OCI-LY7 (cell line): ENCODE measurements around the gene KRT72. TPM values are rescaled to one million over a fixed set of nuclear protein-coding genes. Genes with fewer than 3 reads are reported as not detected.

Experiments
- BruUV-seq: library from RNA; stranded (reverse); fragments of 400-500 nt; replicated peaks from 2 replicates; lab custom pipeline; 2021; lab: Mats Ljungman, UMichigan
- CTCF ChIA-PET: fragments of 300-600 bp; sonication (Branson Sonifier 250); formaldehyde crosslinking; loops from one replicate; lab custom pipeline; 2022; ENCODE audit warnings: antibody characterized with exemption; ENCODE audit not compliant: unreplicated experiment; lab: Charles Lee
- POLR2A ChIA-PET: fragments of 300-600 bp; sonication (Branson Sonifier 250); formaldehyde crosslinking; loops from one replicate; lab custom pipeline; 2022; ENCODE audit warnings: antibody characterized with exemption; lab: Charles Lee
- DNase-seq: peaks from one replicate; pipeline ENCODE4 v3.0.0-alpha.2; 2015; ENCODE audit warnings: low spot score
- H2AFZ ChIP-seq: fragments of 200-600 bp; sonication (generic), shearing (Covaris generic); 2 replicates; pipeline ENCODE4 v1.6.1; 2014; ENCODE audit warnings: mild to moderate bottlenecking, antibody characterized with exemption, low read length, moderate library complexity
- H3K27ac ChIP-seq: fragments of 200-600 bp; sonication (generic); 2 replicates; pipeline ENCODE4 v1.5.1; 2014; ENCODE audit warnings: mixed run types, low read depth, mild to moderate bottlenecking, moderate library complexity, low read length, inconsistent platforms; ENCODE audit not compliant: poor library complexity, severe bottlenecking
- H3K36me3 ChIP-seq: fragments of 200-600 bp; sonication (generic); 2 replicates; pipeline ENCODE4 v1.6.1; 2014; ENCODE audit warnings: mild to moderate bottlenecking, antibody characterized with exemption, low read length, moderate library complexity, mixed read lengths; ENCODE audit not compliant: insufficient read depth
- H3K4me1 ChIP-seq: fragments of 200-600 bp; sonication (generic); 2 replicates; pipeline ENCODE4 v1.5.1; 2014; ENCODE audit warnings: mild to moderate bottlenecking, low read length; ENCODE audit not compliant: insufficient read depth, poor library complexity, severe bottlenecking
- H3K4me2 ChIP-seq: fragments of 200-600 bp; sonication (generic); 2 replicates; pipeline ENCODE4 v1.6.1; 2014; ENCODE audit warnings: mild to moderate bottlenecking, low read length
- H3K4me3 ChIP-seq: fragments of 200-600 bp; sonication (generic); 2 replicates; pipeline ENCODE4 v1.5.1; 2014; ENCODE audit warnings: mild to moderate bottlenecking, low read depth, low read length; ENCODE audit not compliant: poor library complexity, severe bottlenecking
- H3K79me2 ChIP-seq: fragments of 200-600 bp; sonication (generic); 2 replicates; pipeline ENCODE4 v1.6.1; 2016; ENCODE audit warnings: low read depth, mild to moderate bottlenecking, low read length, moderate library complexity, mixed read lengths; ENCODE audit not compliant: insufficient read depth
- H3K9me2 ChIP-seq: fragments of 200-600 bp; sonication (generic); 2 replicates; pipeline ENCODE4 v1.6.1; 2016; ENCODE audit warnings: mild to moderate bottlenecking, low read length, mixed read lengths; ENCODE audit not compliant: insufficient read depth
- H3K9me3 ChIP-seq: fragments of 200-600 bp; sonication (generic); 2 replicates; pipeline ENCODE4 v1.6.1; 2014; ENCODE audit warnings: mild to moderate bottlenecking, mixed run types, low read length, mixed read lengths
- H4K20me1 ChIP-seq: fragments of 200-600 bp; sonication (generic); 2 replicates; pipeline ENCODE4 v1.6.1; 2014; ENCODE audit warnings: mild to moderate bottlenecking, antibody characterized with exemption, low read length, moderate library complexity, mixed read lengths; ENCODE audit not compliant: insufficient read depth
- CTCF ChIP-seq: fragments of 200-600 bp; sonication (generic); conservative IDR thresholded peaks from 2 replicates; pipeline ENCODE4 v1.5.1; 2014; ENCODE audit warnings: mild to moderate bottlenecking, antibody characterized with exemption, low read length, moderate library complexity, mixed read lengths
- EZH2phosphoT487 ChIP-seq: fragments of 200-600 bp; sonication (generic); IDR thresholded peaks from 2 replicates; pipeline ENCODE4 v1.6.1; 2018; ENCODE audit warnings: low read depth, borderline replicate concordance, mild to moderate bottlenecking, mixed run types, antibody characterized with exemption, low read length, moderate library complexity, mixed read lengths
- intact Hi-C: fragments of 100-400 bp; cut with micrococcal nuclease; formaldehyde crosslinking; loops from one replicate; pipeline ENCODE4 v1.10.0; 2022; ENCODE audit not compliant: unreplicated experiment
- total RNA-seq, 2 experiments: library from RNA; depleted of rRNA in 1 of 2; stranded (reverse); fragments of >200 nt in 1 of 2; shearing (Covaris generic) in 1 of 2; gene quantifications; 2 replicates each; pipeline ENCODE4 v1.2.3, GENCODE V29; 2014 to 2022

Gene KRT72
- total RNA-seq, 2 experiments from 2014 or later = not detected

GRCh38 chr12:52613384-52614030 lies 12.2 kb upstream of the KRT72 start:
- H3K27ac ChIP-seq = no peak overlapping the region
- no peaks in the 10 kb centered on the region for H3K9me2 ChIP-seq
- H4K20me1 ChIP-seq = no peaks in the 10 kb centered on the region
- H3K4me3 ChIP-seq = no peak overlapping the region
- H3K36me3 ChIP-seq = no peaks in the 10 kb centered on the region
- H3K9me3 ChIP-seq = no peaks in the 10 kb centered on the region
- CTCF ChIA-PET = no interaction called here
- TF ChIP-seq CTCF (no peak), EZH2phosphoT487 (no peak)
- H3K4me1 ChIP-seq = no peaks in the 10 kb centered on the region
- no peaks in the 10 kb centered on the region for H3K79me2 ChIP-seq
- H3K4me2 ChIP-seq = no peak overlapping the region
- no TSS peak for BruUV-seq
- H2AFZ ChIP-seq = no peak overlapping the region
- POLR2A ChIA-PET = no interaction called here
- intact Hi-C loops = no loop called here
- no peak for DNase-seq

- no peaks in the 10 kb centered on the region for H3K4me1 ChIP-seq
These were observed 11.4 kb upstream of the KRT72 start for GRCh38 chr12:52612431-52613383.

More at GRCh38 chr12:52612431-52613383, 11.4 kb upstream of the KRT72 start:
- Histone ChIP-seq H3K36me3 (no peaks in the 10 kb centered on the region), H3K27ac (no peak overlapping the region), H3K9me2 (no peaks in the 10 kb centered on the region), H2AFZ (no peak overlapping the region), H3K79me2 (no peaks in the 10 kb centered on the region), H4K20me1 (no peaks in the 10 kb centered on the region), H3K4me2 (no peak overlapping the region), H3K9me3 (no peaks in the 10 kb centered on the region), H3K4me3 (no peak overlapping the region)
- TF ChIP-seq EZH2phosphoT487 = no peak
- TF ChIP-seq CTCF = no peak
- ChIA-PET CTCF (no interaction called here), POLR2A (no interaction called here)
- no peak for DNase-seq
- intact Hi-C loops = no loop called here
- BruUV-seq = no TSS peak
